ENCODE data around the gene CASK.

DNA sequence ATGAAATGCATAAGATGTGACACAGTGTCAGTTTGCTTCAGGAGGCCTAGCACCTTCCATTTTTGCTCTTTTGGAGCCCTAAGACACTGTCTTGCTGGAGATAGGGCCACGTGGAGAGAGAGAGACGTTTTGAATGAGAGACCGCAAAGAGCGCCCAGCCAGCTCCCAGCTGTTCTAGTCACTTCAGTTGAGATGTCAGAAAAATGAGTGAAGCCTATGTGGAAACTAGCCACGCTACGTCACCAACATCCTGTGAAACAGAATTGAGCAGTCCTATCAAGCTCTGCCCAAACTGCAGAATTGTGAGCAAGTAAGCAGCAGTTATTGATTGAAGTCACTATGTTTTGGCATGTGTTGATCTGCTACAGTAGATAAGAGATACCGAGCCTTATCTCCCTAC lies 186.3 kb downstream of the CASK start:
- TF ChIP-seq, protein P1, sequence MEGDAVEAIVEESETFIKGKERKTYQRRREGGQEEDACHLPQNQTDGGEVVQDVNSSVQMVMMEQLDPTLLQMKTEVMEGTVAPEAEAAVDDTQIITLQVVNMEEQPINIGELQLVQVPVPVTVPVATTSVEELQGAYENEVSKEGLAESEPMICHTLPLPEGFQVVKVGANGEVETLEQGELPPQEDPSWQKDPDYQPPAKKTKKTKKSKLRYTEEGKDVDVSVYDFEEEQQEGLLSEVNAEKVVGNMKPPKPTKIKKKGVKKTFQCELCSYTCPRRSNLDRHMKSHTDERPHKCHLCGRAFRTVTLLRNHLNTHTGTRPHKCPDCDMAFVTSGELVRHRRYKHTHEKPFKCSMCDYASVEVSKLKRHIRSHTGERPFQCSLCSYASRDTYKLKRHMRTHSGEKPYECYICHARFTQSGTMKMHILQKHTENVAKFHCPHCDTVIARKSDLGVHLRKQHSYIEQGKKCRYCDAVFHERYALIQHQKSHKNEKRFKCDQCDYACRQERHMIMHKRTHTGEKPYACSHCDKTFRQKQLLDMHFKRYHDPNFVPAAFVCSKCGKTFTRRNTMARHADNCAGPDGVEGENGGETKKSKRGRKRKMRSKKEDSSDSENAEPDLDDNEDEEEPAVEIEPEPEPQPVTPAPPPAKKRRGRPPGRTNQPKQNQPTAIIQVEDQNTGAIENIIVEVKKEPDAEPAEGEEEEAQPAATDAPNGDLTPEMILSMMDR (IDR thresholded peaks at IDR 0.05), result no peak
- no peak for TF ChIP-seq POLR2AphosphoS5 (IDR thresholded peaks at IDR 0.05)

All from sigmoid colon (tissue), 4 donors.